Measurements from ENCODE around the gene ABCA7. TPM values are rescaled to one million over a fixed set of nuclear protein-coding genes. Genes with fewer than 3 reads are reported as not detected.

The ABCA7 gene
- total and polyA plus RNA-seq, 2 of the 8 experiments (the other 6 are each of a cell fraction or from before 2014, with no cell fraction given): 10.4 to 25.6 TPM

- Histone ChIP-seq H3K4me2 (ENCODE audit: insufficient read depth in 1 of 2, low read depth in 2 of 2, low read length in 2 of 2) (no peak overlapping the region), H3K14ac (ENCODE audit: insufficient read length) (no peak overlapping the region), H4K20me1 (replicated peaks in 1 of 2; ENCODE audit: control insufficient read depth in 1 of 2, insufficient read depth in 2 of 2, low read length in 2 of 2) (peaks cover 9 to 23% of the 10 kb centered on the region in 2 experiments), H3K4me1 (replicated peaks in 1 of 4; ENCODE audit: control insufficient read depth in 3 of 4, insufficient read depth in 4 of 4, low read length in 3 of 4) (peaks cover 0 to 7% (median 4%) of the 10 kb centered on the region in 4 experiments; a peak in 3 of 7 replicates), H3K4me3 (ENCODE audit: extremely low read depth in 1 of 4, insufficient read depth in 2 of 4, low read depth in 3 of 4, low read length in 4 of 4) (no peak overlapping the region), H4K8ac (ENCODE audit: extremely low read depth, insufficient read depth, low read length) (no peak overlapping the region), H4K5ac (ENCODE audit: insufficient read length, low read depth, low read length) (no peak overlapping the region), H2BK120ac (replicated peaks; ENCODE audit: low read depth, low read length) (no peak overlapping the region), H2AK5ac (ENCODE audit: low read depth, low read length) (no peak overlapping the region), H3K23me2 (ENCODE audit: low read depth, low read length) (peaks cover 2% of the 10 kb centered on the region; the same call in 1 of the 2 replicates), H3K9ac (replicated peaks in 1 of 4; ENCODE audit: extremely low read depth in 1 of 4, low read depth in 3 of 4, low read length in 3 of 4) (no peak overlapping the region), H3K56ac (replicated peaks; ENCODE audit: insufficient read length, low read depth, low read length) (no peak overlapping the region), H3K9me3 (ENCODE audit: insufficient read depth in 2 of 2, low read depth in 1 of 2, low read length in 1 of 2) (no peaks in the 10 kb centered on the region), H3K4ac (replicated peaks; ENCODE audit: insufficient read length, low read depth, low read length) (no peak overlapping the region), H3K79me1 (ENCODE audit: low read depth, low read length) (no peaks in the 10 kb centered on the region; the same call in 1 of the 2 replicates), H2BK15ac (ENCODE audit: low read length) (no peak overlapping the region), H2AFZ (ENCODE audit: low read length) (no peak overlapping the region), H2BK12ac (ENCODE audit: low read depth, low read length) (no peak overlapping the region), H3K27ac (ENCODE audit: low read depth, low read length) (no peak overlapping the region), H3K27me3 (replicated peaks in 1 of 4; ENCODE audit: control insufficient read depth in 3 of 4, extremely low read depth in 1 of 4, insufficient read depth in 3 of 4, low read length in 3 of 4) (no peaks in the 10 kb centered on the region; a peak in 1 of 7 replicates), H2BK5ac (ENCODE audit: low read depth, low read length) (no peak overlapping the region), H3K79me2 (ENCODE audit: control insufficient read depth in 1 of 2, insufficient read depth in 2 of 2, low read length in 2 of 2) (no peaks in the 10 kb centered on the region), H3K23ac (ENCODE audit: insufficient read length) (no peak overlapping the region), H2BK20ac (ENCODE audit: low read length) (no peak overlapping the region), H4K91ac (replicated peaks; ENCODE audit: insufficient read length, low read length) (no peak overlapping the region), H3K36me3 (ENCODE audit: control insufficient read depth in 2 of 4, insufficient read depth in 4 of 4, low read length in 3 of 4) (peaks cover 4 to 34% (median 14%) of the 10 kb centered on the region in 4 experiments; a peak in 5 of 8 replicates), H3K18ac (ENCODE audit: extremely low read depth, low read length) (no peak overlapping the region)
- WGBS, 2 experiments (ENCODE audit: extremely low coverage in 1 of 2, insufficient coverage in 1 of 2, insufficient read length in 1 of 2, insufficient replicate concordance in 2 of 2, low coverage in 1 of 2, low lambda C conversion rate in 2 of 2, missing lambda C conversion rate in 1 of 2): 96% methylated on average over 40 of the region's 42 CpGs; no CpG with 5 or more reads in 1 of the 2 experiments
- ChIA-PET CTCF (ENCODE audit: partially characterized antibody) (interaction anchor here (0.6 to 2.3 kb wide), 3 partner anchors 14 to 316 kb away, joined by 3 to 5 read pairs (median 5); no protein-coding TSS in a partner anchor), POLR2A (ENCODE audit: partially characterized antibody) (interaction anchor here (1.0 to 7.3 kb wide), 6 partner anchors 15 to 246 kb away, joined by 3 to 81 read pairs (median 4); partner anchors contain the start of gene CNN2)
- DNase-seq (ENCODE audit: low read depth in 1 of 2, low spot score in 2 of 2) (no peak), FAIRE-seq (no peak)
- no peak for TF ChIP-seq CTBP2 (IDR thresholded peaks at IDR 0.05; ENCODE audit: borderline replicate concordance, insufficient read depth, insufficient read length, low read length)
- no peak for TF ChIP-seq GABPA (IDR thresholded peaks at IDR 0.05; ENCODE audit: borderline replicate concordance, insufficient read depth, low read length)
- no peak for TF ChIP-seq JUN (IDR thresholded peaks at IDR 0.05; ENCODE audit: low read depth, low read length)
- no peak for TF ChIP-seq POLR2A (IDR thresholded peaks at IDR 0.05; ENCODE audit: control extremely low read depth in 1 of 2, low read depth in 2 of 2, low read length in 2 of 2)
- no peak for TF ChIP-seq EZH2 (IDR thresholded peaks at IDR 0.05; ENCODE audit: low read depth, low read length, severe bottlenecking)
- TF ChIP-seq RNF2 (IDR thresholded peaks at IDR 0.05; ENCODE audit: borderline replicate concordance, low read depth, low read length, missing control alignments, poor library complexity, severe bottlenecking): no peak
- TF ChIP-seq CBX8 (IDR thresholded peaks at IDR 0.05; ENCODE audit: borderline replicate concordance, low read depth, low read length): no peak
- TF ChIP-seq ATF2 (IDR thresholded peaks at IDR 0.05; ENCODE audit: low read length): no peak
- TF ChIP-seq SP4 (IDR thresholded peaks at IDR 0.05; ENCODE audit: low read length): no peak
Observed at GRCh38 chr19:991932-992669, 47.8 kb upstream of the ABCA7 start.
